CD4-positive, alpha-beta T cell treated with Interleukin-21 for 1 hour (primary cell): ENCODE results near the gene PRDX5.
"Not testable (repeated sequence)": the region's sequence is repeated elsewhere in the genome, so short reads cannot be mapped to it uniquely, and the experiment has no call there.

Source experiments
- DNase-seq: peaks from one replicate; pipeline ENCODE4 v3.0.0-alpha.2; 2020

Gene PRDX5

DNA sequence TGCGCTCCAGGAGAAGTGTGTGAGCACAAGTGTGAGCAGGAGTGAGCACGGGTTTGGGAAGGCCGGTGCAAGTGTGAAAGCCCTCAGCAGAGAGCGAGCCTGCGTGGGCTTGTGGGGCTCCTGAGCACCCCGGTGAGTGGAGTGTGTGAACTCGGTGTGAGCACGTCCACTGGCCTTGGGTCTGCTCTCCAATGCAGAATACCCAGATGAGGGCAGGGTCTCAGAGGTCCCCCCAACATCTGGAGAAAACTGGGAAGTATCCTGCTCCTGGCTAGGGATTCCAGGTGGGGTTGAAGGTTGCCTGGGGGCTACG lies 11.4 kb upstream of the PRDX5 start:
- DNase-seq, result no peak

DNA sequence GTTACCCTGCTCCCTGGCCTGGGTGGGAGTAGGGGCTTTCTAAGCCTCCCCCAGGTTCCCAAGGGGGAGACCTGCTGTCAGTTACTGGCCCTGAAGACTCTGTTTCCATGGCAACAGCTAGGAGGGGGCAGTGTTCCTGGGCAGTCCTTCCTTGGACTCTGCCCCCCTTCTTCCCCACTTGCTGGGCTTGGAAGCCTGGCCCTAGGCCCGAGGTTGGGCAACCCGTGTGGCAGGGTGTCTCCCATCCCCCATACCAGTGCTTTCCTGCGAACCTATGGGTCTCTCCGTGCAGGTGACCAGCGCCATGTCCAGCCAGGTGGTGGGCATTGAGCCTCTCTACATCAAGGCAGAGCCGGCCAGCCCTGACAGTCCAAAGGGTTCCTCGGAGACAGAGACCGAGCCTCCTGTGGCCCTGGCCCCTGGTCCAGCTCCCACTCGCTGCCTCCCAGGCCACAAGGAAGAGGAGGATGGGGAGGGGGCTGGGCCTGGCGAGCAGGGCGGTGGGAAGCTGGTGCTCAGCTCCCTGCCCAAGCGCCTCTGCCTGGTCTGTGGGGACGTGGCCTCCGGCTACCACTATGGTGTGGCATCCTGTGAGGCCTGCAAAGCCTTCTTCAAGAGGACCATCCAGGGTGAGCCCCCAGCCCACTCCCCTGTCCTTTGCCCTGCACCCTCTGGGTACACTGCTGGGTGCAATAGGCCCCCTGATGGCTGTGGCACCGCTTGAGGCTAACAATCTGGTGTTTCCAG lies 10.9 kb upstream of the PRDX5 start:
- no peak for DNase-seq

DNA sequence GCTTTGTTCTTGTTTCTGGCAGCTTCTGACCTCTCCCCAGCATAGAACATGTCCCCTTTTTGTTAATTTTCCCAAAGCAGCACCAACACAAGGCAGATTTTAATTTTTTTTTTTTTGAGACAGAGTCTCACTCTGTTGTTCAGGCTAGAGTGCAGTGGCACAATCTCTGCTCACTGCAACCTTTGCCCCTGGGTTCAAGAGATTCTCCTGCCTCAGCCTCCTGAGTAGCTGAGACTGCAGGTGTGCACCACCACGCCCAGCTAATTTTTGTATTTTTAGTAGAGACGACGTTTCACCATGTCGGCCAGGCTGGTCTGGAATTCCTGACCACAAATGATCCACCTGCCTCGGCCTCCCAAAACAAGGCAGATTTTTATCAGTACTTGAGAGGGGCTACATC lies 10.1 kb upstream of the PRDX5 start:
- not testable (repeated sequence) for DNase-seq

DNA sequence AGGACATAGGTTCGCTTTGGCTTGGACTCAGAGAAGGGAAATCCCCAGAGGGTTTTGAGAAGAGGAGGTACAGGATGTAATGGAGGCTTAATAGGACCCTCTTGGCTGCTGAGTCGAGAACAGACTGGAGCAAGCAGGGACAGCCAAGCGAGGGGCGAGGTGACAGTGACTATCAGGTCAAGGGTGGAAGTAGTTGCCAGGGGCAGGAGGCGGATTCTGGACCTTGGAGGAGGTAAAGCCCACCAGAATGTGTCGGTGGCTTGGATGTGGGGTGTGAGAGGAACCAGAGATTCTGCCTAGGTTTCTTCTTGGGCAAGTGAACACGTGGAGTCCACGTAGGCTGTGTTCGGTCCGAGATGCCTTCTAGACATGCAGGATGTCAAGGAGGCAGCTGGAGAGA lies 5.0 kb upstream of the PRDX5 start:
- DNase-seq, result no peak

DNA sequence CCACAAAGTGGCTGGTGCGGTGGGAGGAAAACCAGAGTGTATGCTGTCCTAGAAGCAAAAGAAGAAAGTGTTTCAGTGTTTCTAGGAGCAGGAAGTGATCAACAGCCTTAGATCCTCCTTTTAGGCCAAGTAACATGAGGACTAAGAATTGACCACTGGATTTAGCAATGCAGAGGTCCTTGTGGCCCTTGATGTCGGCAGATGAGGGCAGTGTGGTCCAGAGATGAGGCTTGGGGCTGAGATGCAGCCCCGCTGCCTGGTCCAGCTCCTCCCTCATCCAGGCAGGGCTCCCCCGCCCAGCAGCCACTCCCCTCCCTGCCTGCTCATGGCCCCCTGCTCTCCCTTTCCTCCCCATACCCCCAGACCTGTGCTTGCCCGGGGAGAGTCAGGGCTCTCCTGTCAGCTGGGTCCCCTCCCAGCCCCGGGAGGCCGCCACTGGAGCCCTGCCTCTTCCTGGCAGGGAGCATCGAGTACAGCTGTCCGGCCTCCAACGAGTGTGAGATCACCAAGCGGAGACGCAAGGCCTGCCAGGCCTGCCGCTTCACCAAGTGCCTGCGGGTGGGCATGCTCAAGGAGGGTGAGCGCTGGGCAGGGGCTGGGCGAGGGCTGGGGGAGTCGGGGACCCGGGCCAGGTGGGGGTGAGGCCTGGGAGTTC lies 4.3 kb upstream of the PRDX5 start:
- DNase-seq, result no peak

DNA sequence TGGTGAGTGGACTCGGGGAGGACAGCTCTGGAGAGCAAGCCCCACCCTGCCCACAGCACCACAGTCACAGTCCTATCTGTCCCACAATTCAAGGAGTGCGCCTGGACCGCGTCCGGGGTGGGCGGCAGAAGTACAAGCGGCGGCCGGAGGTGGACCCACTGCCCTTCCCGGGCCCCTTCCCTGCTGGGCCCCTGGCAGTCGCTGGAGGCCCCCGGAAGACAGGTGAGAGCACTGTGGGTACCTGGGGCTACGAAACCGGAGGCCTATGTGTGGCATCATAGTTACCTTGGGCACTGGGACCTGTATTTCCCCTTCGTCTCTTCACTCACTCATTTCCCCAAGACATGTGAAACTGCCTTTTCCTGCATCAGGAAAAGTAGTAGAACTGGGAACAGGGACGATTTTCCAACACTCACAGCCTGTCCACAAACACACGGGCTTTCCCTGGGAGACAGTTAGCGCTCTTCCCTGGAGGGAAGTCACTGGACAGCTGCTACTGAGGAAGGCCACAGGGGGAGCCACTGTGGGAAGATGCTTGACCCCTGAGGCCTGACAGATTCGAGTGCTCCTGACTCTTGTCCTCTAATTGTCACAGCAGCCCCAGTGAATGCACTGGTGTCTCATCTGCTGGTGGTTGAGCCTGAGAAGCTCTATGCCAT lies 3.6 kb upstream of the PRDX5 start:
- DNase-seq, result no peak

DNA sequence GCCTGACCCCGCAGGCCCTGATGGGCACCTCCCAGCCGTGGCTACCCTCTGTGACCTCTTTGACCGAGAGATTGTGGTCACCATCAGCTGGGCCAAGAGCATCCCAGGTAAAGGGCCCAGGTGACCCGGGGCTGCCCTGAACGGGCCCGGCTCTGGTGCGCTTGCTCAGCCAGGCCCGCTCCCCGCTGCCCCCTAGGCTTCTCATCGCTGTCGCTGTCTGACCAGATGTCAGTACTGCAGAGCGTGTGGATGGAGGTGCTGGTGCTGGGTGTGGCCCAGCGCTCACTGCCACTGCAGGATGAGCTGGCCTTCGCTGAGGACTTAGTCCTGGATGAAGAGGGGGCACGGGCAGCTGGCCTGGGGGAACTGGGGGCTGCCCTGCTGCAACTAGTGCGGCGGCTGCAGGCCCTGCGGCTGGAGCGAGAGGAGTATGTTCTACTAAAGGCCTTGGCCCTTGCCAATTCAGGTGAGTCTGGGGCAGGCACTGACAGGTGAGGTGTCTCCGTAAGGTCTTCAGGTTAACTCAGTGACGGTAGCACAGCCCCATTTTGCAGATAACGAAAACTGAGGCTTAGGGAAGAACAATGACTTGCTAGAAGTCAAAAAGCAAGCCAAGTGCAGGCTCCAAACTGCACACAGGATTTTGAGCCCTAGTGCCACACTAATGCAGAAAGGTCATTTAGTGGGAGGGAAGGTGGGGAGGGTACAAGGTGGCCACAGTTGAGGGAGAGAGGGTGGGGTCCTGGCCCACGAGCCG lies 2.9 kb upstream of the PRDX5 start:
- no peak for DNase-seq

DNA sequence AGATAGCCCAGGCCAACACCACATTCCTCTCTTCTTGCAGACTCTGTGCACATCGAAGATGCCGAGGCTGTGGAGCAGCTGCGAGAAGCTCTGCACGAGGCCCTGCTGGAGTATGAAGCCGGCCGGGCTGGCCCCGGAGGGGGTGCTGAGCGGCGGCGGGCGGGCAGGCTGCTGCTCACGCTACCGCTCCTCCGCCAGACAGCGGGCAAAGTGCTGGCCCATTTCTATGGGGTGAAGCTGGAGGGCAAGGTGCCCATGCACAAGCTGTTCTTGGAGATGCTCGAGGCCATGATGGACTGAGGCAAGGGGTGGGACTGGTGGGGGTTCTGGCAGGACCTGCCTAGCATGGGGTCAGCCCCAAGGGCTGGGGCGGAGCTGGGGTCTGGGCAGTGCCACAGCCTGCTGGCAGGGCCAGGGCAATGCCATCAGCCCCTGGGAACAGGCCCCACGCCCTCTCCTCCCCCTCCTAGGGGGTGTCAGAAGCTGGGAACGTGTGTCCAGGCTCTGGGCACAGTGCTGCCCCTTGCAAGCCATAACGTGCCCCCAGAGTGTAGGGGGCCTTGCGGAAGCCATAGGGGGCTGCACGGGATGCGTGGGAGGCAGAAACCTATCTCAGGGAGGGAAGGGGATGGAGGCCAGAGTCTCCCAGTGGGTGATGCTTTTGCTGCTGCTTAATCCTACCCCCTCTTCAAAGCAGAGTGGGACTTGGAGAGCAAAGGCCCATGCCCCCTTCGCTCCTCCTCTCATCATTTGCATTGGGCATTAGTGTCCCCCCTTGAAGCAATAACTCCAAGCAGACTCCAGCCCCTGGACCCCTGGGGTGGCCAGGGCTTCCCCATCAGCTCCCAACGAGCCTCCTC lies 2.0 kb upstream of the PRDX5 start:
- not testable (repeated sequence) for DNase-seq

DNA sequence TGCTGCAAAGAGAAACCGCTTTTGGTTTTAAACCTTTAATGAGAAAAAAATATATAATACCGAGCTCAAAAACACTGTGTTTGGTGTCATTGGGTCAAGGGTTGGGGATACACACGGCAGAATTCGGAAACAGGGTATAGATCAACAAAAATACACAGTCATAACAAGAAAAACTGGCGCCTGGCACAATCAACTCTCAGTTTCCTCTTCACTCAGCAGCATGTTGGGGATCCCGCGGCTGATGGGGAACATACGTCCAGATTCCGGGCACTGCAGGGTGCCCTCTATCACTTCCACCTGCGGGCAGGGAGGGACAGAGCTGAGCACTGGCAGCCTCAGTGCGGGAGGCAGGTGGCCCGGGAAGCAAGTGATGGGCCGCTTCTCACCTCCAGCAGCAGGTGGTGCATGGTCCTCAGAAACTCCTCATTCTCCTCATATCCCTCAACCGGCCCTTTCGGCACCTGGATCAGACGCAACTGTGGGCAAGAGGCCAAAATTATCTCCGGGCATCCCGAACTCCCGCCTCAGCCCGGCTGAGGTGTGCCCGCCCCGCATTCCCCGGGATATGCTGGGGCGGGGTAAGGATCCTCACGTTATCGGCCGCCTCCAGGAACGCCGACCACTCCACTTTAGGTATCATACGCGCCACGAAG lies 1.1 kb upstream of the PRDX5 start:
- peak; percentile 53 for DNase-seq

DNA sequence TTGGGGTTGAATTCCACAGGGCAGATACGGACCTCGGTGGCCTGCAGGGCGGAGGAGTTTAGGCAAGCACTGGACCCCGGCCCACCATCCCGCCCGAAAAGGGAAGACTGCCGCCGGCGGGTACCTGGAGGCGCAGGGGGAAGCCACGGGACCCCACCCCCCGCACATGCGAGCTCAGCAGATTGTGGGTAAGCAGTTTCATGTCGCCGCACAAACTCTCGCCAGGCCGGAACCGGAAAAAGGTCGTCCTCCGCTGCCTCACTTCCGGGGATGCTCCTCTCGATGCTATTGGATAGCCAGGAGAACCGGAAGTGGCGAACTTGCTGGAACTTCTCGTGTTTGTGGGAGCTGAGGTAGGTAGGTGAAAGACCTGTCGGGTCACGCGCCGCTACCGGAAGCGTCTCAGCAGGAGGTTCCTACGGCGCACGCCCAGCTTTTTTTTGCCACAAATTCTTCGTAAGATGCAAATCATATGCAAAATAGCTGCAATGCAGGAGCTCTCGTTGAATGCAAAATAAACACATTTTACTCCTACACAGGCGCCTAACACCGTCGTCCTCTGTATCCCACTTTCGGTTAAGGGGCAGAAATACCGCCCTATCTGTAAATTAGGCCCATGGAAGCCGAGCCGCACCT lies 478 bp upstream of the PRDX5 start, which contains the start of gene TRMT112:
TRMT112 (minus strand) TSS at position 235 of the 636 bp plus-strand sequence; CDS start at position 202, 33 bp downstream.
- DNase-seq, result peak; percentile 99

DNA sequence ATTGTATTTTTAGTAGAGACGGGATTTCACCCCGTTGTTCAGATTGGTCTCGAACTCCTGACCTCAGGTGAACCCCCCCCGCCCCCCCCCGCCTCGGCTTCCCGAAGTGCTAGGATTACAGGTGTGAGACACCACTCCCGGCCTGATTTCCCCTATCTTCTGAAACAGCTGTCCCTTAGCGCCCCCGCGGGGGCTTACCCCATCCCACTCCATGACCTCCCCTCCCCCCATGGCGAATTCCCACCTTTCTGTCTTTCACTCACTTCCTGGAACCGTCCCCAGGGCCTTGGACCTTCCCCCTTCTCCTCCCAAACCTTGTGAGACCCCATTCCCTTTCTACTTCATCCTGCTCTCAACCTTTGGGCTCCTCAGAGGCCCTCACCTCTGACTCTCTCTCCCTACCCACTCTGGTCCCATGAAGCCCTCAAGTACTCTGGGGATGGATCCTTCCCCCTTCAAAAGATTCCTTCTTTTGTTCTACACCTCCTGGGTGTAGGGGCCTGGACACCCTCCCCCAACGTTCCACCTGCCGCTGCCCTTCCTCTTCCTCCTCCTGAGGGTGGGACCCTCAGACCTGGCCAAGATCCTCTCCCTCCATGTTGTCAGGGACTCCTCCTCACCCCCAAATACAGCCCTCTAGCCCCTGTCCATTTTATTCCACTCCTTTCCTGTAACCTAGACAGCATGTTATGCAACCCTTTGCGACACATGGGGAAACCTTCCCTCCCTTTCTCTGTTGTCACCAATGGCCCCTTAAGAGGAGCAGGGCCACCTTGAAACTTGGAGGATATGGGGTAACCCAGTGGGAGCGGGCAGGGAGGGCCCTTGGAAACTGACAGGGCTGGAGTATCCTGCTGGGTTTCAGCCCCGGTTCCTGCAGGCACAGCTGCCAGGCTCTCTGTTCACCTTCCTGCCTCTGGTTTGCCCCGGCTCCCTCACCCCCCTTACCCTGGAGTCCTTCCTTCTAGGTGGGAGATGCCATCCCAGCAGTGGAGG lies 1.1 kb downstream of the PRDX5 start:
- DNase-seq, result no peak

DNA sequence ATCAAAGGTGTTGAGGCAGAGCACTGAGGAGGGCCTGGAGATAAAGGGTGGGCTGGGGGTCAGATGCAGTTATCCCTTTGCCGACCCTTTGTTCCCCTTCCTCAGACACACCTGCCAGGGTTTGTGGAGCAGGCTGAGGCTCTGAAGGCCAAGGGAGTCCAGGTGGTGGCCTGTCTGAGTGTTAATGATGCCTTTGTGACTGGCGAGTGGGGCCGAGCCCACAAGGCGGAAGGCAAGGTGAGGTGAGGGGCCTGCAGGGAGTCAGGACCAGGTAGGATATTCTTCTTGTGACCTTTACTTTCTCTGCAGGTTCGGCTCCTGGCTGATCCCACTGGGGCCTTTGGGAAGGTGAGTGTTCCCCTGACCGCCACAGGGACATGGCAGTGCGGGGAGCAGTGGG lies 2.6 kb downstream of the PRDX5 start:
- no peak for DNase-seq

DNA sequence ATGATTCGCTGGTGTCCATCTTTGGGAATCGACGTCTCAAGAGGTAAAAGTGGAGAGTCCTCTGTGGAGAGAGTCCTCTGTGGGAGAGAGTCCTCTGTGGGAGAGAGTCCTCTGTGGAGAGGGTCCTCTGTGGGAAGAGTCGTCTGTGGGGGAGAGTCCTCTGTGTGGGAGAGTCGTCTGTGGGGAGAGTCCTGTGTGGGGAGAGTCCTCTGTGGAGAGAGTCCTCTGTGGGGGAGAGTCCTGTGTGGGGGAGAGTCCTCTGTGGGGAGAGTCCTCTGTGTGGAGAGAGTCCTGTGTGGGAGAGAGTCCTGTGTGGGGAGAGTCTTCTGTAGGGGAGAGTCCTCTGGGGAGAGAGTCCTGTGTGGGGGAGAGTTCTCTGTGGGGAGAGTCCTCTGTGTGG lies 3.1 kb downstream of the PRDX5 start:
- no peak for DNase-seq

DNA sequence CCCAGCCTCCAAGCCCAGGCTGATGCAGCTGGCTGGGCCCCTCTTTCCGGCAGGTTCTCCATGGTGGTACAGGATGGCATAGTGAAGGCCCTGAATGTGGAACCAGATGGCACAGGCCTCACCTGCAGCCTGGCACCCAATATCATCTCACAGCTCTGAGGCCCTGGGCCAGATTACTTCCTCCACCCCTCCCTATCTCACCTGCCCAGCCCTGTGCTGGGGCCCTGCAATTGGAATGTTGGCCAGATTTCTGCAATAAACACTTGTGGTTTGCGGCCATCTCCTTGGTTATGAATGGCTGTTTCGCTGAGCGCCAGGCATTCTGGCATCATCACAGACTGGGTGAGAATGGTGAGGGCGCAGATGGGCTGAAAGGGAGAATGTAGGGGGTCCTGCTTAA lies 3.6 kb downstream of the PRDX5 start:
- DNase-seq, result no peak

DNA sequence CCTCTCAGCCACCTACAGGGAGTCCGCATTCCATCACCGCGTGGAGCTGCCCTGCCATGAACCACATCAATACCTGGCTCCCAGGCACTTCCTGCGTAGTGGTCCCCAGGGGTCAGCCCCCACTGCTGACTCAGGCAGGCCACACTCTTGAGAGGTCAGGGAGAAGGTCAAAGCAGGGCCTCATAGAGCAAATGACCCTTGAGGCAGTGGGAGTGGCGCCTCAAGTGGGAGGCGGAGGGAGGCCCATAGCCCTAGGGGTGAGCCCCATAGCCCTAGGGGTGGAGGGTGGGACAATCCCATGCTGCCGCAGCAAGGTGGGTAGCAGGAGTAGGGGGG lies 5.0 kb downstream of the PRDX5 start:
- no peak for DNase-seq

DNA sequence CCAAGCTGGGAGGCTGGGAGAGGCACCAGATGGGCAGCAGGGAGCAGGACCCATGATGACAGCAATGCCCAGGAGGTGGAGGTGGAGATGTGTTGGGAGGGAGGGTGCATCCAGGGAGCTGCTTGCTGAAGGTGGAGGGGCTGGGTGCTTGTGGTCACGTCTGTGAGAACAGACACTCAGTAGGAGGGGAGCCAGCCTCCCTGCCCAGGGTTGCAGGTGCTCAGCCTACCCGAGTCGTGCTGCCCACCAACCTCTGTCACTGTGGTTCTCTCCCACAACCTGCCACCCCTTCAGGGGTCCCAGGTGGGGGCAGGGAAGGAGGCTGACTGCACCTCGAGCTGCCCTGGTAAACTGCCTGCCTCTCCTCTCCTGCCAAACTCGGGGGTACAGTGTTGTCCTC lies 5.5 kb downstream of the PRDX5 start:
- no peak for DNase-seq

DNA sequence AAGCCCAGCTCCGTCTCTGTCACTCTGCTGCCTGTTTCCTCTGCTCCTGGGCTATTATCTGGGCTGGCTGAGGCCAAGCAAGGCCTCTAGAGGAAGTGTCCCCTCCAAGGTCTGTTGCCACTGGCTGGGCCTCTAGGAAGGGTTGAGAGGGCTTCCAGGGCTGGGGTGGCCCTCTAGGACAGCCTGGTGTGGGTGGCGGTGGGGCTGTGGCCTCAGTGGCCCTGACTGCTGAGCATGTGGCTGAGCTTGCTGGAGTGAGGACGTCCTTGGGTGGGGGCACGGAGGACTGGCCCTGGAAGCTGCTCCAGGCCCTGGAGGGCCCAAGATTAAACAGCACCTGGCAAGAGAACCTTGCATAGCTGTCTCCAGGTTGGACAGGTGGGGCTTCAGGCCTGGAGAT lies 6.1 kb downstream of the PRDX5 start:
- DNase-seq, result not testable (repeated sequence)

DNA sequence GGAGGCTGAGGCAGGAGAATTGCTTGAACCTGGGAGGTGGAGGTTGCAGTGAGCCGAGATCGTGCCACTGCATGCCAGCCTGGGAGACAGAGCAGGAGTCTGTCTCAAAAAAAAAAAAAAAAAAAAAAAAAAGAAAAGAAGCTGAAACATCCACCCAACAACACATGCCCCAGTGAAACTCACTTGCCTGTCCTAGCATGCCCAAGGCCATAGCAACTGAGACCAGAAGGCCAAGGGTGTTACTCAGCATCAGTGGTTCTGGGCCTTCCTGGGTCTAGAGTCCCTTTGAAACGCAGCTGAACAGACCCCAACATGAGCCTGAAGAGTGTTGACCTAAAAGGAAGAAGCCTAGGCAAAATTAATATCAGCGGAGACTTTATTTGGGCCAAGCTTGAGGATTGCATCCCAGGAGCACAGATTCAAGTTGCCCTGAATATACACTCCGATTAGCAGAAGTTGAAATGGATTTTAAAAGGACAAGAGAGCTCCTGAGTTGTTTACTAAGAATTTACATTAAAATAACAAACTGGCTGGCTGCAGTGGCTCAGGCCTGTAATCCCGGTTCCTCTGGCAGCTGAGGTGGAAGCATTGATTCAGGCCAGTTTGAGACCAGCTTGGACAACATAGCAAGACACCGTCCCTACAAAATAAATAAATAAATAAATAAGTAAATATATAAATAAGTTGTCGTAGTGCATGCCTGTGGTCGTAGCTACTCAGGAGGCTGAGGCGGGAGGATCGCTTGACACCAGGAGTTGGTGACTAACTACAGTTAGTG lies 7.0 kb downstream of the PRDX5 start:
- DNase-seq, result no peak

DNA sequence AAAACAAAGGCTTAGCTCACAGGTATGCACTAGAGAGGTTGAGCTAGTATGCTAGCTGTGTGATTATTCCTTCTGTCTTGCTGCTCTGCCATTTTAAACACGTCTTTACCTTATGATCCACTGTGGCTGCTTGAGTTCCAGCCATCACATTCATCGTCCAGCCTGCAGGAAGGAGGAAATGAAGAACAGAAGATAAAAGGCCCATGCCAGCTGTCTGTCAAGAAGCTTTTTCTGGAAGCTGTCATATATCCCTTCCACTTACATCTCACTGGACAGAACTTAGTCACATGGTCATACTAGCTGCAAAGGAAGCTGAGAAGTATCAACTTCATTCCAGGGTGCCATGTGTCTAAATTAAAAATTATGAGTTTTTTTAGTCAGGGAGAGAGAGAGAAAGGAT lies 9.5 kb downstream of the PRDX5 start:
- no peak for DNase-seq

DNA sequence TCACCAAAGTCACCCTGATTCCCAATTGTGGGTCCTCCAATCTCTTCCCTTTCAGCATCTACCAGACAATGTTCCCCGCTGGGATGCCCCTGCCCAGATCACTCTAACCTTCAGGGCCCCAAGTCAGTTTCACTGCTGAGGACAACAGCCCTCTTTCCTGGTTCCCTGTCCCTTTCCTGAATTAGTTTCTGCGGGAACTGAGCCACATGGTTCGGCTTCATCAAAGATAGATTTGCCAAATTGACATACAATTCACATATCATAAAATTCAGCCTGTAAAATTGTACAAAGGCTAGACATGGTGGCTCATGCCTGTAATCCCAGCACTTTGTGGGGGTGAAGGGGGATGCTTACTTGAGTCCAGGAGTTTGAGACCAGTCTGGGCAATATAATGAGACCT lies 10.1 kb downstream of the PRDX5 start:
- DNase-seq, result no peak
